ENCODE data around the gene RBM47. TPM values are rescaled to one million over a fixed set of nuclear protein-coding genes. Genes with fewer than 3 reads are reported as not detected.

The RBM47 gene
- total RNA-seq, 1 donor from 2014 or later: 41.1 TPM

DNA sequence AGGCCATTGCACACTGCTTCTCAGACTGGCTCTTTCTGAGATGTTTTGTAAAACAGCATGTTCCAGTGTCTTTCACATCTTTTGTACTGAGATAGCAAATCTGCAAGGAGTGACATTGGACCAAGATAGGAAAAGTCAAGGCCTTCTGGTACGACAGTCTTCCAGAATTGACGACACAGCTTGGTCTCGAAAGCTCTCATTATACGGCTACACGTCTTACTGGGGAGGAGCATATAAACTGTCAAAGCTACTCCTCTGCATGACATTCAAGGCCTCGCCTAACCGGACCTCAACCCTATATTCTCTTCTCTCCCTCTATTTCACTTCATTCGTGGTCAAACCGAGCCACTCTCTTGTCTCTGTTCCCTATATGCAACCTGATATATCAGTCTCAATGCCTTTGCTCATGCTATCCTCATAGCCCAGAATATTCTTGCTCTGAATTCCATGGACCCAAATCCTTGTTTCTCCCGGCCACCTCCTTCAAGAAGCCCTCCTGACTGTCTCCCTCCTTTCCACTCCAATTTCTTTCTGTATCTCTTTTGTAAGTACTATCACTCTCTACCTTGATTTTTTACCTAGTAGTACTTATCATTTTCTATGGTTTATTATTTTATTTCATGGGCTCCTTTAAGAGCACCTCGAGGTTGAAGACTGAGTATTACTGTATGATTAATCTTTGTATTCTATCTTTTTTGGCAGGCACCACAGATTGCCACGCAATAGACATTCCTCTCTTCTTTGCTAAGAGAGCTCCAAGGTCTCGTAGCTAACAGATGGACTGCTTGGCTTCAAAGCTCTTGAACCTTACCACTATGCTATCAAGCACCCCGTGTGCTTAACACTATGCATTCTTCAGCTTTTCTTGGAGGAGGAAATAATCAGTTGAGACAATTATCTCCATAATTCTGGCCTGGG lies 35.1 kb downstream of the RBM47 start:
- no peak for DNase-seq (ENCODE audit: low read depth)
- TF ChIP-seq, protein P1, sequence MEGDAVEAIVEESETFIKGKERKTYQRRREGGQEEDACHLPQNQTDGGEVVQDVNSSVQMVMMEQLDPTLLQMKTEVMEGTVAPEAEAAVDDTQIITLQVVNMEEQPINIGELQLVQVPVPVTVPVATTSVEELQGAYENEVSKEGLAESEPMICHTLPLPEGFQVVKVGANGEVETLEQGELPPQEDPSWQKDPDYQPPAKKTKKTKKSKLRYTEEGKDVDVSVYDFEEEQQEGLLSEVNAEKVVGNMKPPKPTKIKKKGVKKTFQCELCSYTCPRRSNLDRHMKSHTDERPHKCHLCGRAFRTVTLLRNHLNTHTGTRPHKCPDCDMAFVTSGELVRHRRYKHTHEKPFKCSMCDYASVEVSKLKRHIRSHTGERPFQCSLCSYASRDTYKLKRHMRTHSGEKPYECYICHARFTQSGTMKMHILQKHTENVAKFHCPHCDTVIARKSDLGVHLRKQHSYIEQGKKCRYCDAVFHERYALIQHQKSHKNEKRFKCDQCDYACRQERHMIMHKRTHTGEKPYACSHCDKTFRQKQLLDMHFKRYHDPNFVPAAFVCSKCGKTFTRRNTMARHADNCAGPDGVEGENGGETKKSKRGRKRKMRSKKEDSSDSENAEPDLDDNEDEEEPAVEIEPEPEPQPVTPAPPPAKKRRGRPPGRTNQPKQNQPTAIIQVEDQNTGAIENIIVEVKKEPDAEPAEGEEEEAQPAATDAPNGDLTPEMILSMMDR (IDR thresholded peaks at IDR 0.05; ENCODE audit: insufficient read depth, low read length, poor library complexity, severe bottlenecking): no peak
- Histone ChIP-seq H3K4me3 (ENCODE audit: low read depth, low read length) (no peak overlapping the region), H3K27me3 (ENCODE audit: control insufficient read depth, insufficient read depth, low read length) (no peaks in the 10 kb centered on the region), H3K36me3 (ENCODE audit: control insufficient read depth, insufficient read depth, low read length) (no peaks in the 10 kb centered on the region)

DNA sequence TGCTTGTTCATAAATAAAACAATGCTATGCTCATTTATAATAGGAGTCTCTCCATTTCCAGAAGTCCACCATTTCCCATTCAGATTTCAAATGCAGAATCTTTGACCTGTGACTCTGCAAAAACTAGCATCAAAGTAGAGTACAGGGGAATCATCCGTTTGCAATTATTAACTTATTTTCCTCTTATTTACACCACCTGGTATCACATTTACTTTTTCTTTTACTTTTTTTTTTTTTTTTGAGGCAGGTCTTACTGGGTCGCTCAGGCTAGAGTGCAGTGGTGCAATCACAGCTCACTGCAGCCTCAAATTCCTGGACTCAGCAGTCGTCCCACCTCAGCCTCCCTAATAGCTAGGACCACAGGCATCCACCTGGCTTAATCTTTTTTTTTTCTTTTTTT lies 37.6 kb downstream of the RBM47 start:
- Histone ChIP-seq H3K4me3 (ENCODE audit: low read depth, low read length) (no peak overlapping the region), H3K27me3 (ENCODE audit: control insufficient read depth, insufficient read depth, low read length) (no peaks in the 10 kb centered on the region), H3K36me3 (ENCODE audit: control insufficient read depth, insufficient read depth, low read length) (no peaks in the 10 kb centered on the region)
- no peak for DNase-seq (ENCODE audit: low read depth)
- TF ChIP-seq, protein P1 (IDR thresholded peaks at IDR 0.05; ENCODE audit: insufficient read depth, low read length, poor library complexity, severe bottlenecking): no peak

DNA sequence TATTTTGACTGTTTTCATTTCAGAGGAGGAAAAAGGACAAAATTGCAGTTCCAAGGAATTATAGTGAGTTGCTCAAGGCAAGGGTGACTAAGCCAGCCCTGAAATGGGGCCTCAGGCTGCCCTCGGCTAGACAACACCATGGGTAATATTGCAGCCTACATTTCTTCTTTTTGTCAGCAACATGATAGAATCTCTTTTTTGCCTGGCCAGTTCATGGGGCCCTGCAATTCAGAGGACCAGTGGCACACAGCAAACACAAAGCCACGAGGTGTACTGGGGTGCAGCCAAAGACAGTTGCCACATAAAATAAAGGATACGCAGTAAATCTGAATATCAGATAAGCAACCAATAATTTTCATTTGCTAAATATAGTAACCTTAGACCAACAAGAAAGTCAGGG lies 41.8 kb downstream of the RBM47 start:
- Histone ChIP-seq H3K36me3 (ENCODE audit: control insufficient read depth, insufficient read depth, low read length) (no peaks in the 10 kb centered on the region), H3K4me3 (ENCODE audit: low read depth, low read length) (no peak overlapping the region), H3K27me3 (ENCODE audit: control insufficient read depth, insufficient read depth, low read length) (no peaks in the 10 kb centered on the region)
- no peak for DNase-seq (ENCODE audit: low read depth)
- TF ChIP-seq, protein P1 (IDR thresholded peaks at IDR 0.05; ENCODE audit: insufficient read depth, low read length, poor library complexity, severe bottlenecking): no peak

DNA sequence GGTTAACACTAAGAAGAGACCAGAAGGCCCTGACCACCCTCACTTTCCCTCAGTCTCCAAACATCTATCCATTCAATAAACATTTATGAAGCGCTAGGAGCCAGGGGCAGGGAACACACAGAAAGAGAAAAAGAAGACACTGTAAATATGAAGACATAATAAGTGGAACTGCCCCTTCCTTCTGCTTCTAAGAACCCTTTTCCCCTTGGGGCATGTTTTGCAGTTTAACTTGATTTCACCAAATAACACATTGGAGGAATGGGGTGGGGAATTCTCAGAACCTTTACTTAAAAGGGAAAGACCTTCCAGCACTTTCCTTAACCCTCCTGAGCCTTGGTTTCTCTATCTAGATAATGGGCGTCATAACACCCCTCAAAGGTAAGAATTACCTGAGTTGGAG lies 42.3 kb downstream of the RBM47 start:
- Histone ChIP-seq H3K36me3 (ENCODE audit: control insufficient read depth, insufficient read depth, low read length) (no peaks in the 10 kb centered on the region), H3K4me3 (ENCODE audit: low read depth, low read length) (no peak overlapping the region), H3K27me3 (ENCODE audit: control insufficient read depth, insufficient read depth, low read length) (no peaks in the 10 kb centered on the region)
- DNase-seq (ENCODE audit: low read depth): no peak
- TF ChIP-seq, protein P1 (IDR thresholded peaks at IDR 0.05; ENCODE audit: insufficient read depth, low read length, poor library complexity, severe bottlenecking): no peak

DNA sequence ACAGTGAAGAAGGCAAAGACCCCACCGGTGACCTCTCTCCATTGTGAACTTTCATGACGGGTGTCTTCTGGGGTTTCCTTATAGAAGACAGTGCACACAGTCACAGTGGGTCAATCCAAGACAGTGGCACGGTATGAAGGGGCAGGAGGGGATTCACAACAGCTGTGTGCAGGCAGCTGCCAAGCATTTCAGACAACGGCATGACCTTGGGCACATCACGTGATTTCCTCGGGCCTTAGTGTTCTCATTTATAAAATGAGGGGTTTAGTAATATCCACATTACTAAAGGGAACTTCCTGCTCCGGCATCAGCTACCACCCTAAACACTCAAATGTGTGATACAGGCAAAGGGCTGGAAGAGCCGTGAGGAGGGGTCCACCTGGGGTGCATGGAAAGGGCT lies 42.9 kb downstream of the RBM47 start:
- DNase-seq (ENCODE audit: low read depth): no peak
- H3K36me3 ChIP-seq (ENCODE audit: control insufficient read depth, insufficient read depth, low read length): no peaks in the 10 kb centered on the region
- TF ChIP-seq, protein P1 (IDR thresholded peaks at IDR 0.05; ENCODE audit: insufficient read depth, low read length, poor library complexity, severe bottlenecking): no peak
- no peaks in the 10 kb centered on the region for H3K27me3 ChIP-seq (ENCODE audit: control insufficient read depth, insufficient read depth, low read length)
- H3K4me3 ChIP-seq (ENCODE audit: low read depth, low read length): no peak overlapping the region

DNA sequence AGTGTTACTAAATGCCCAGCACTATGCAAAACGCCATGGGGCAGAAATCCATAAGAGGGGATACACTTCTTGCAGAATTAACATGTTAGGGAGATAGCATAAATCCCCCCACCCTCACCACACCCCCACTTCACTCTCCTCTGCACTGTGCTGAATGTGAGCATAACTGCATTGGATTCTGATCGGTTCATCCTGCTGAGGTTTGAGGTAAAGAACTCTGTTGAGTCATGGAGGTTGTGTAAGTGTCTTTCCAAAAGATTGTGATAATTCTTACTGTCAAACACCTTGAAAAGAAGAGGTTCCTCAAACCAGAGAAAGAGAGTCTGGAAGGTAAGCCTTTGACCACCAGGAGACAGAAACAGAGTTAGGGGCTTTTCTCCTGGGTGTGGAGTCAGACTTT lies 43.6 kb downstream of the RBM47 start:
- Histone ChIP-seq H3K4me3 (ENCODE audit: low read depth, low read length) (no peak overlapping the region), H3K36me3 (ENCODE audit: control insufficient read depth, insufficient read depth, low read length) (no peaks in the 10 kb centered on the region), H3K27me3 (ENCODE audit: control insufficient read depth, insufficient read depth, low read length) (no peaks in the 10 kb centered on the region)
- TF ChIP-seq, protein P1 (IDR thresholded peaks at IDR 0.05; ENCODE audit: insufficient read depth, low read length, poor library complexity, severe bottlenecking): no peak
- no peak for DNase-seq (ENCODE audit: low read depth)

Measured in kidney epithelial cell (primary cell).